OCI-LY3 (cell line): ENCODE measurements around the gene EFCAB8.

Source experiments
- H2AFZ ChIP-seq: fragments of 200-600, 300-600 bp; shearing (Covaris generic); 2 replicates; pipeline ENCODE4 v1.6.0; 2014; ENCODE audit warnings: antibody characterized with exemption, low read depth, low read length
- H3K27ac ChIP-seq: fragments of 200-600, 300-600 bp; sonication (generic); 2 replicates; pipeline ENCODE4 v1.5.1; 2014; ENCODE audit warnings: mild to moderate bottlenecking, low read length, moderate library complexity, mixed read lengths
- H3K27me3 ChIP-seq: fragments of 200-600, 300-600 bp; sonication (generic); 2 replicates; pipeline ENCODE4 v1.6.1; 2014; ENCODE audit warnings: low read depth, low read length, mixed read lengths
- H3K36me3 ChIP-seq: fragments of 200-600, 300-600 bp; sonication (generic); replicated peaks from 2 replicates; pipeline ENCODE3; 2014; ENCODE audit warnings: low read depth, low read length, mixed read lengths
- H3K4me1 ChIP-seq: fragments of 300-600, 200-600 bp; sonication (generic); 2 replicates; pipeline ENCODE4 v1.6.1; 2014; ENCODE audit warnings: low read length, mixed read lengths
- H3K4me2 ChIP-seq: fragments of 200-600, 300-600 bp; sonication (generic); 2 replicates; pipeline ENCODE4 v1.6.1; 2014; ENCODE audit warnings: low read length, mixed read lengths
- H3K4me3 ChIP-seq: fragments of 300-600, 200-600 bp; sonication (generic); 2 replicates; pipeline ENCODE4 v1.5.1; 2014; ENCODE audit warnings: antibody characterized with exemption, mild to moderate bottlenecking, low read length, moderate library complexity
- H3K79me2 ChIP-seq: fragments of 300-600, 200-600 bp; shearing (Covaris generic); 2 replicates; pipeline ENCODE4 v1.6.1; 2014; ENCODE audit warnings: mild to moderate bottlenecking, low read length, mixed read lengths
- H3K9ac ChIP-seq: fragments of 300-600, 200-600 bp; shearing (Covaris generic); 2 replicates; pipeline ENCODE4 v1.6.0; 2014; ENCODE audit warnings: mild to moderate bottlenecking, low read length, moderate library complexity
- H3K9me3 ChIP-seq: fragments of 200-600, 300-600 bp; shearing (Covaris generic); 2 replicates; pipeline ENCODE4 v1.6.1; 2014; ENCODE audit warnings: low read length, mixed read lengths; ENCODE audit not compliant: insufficient read depth
- H4K20me1 ChIP-seq: fragments of 200-600, 300-600 bp; sonication (generic); 2 replicates; pipeline ENCODE4 v1.6.1; 2016; ENCODE audit warnings: low read length, mixed read lengths; ENCODE audit not compliant: insufficient read depth
- CTCF ChIP-seq: fragments of 200-600, 300-600 bp; sonication (generic); IDR thresholded peaks from 2 replicates; pipeline ENCODE4 v1.5.1; 2014; ENCODE audit warnings: antibody characterized with exemption, low read length, low read depth
- EZH2phosphoT487 ChIP-seq: fragments of 200-600 bp; shearing (Covaris generic); IDR thresholded peaks from 2 replicates; pipeline ENCODE4 v1.6.1; 2018; ENCODE audit warnings: antibody characterized with exemption, mixed run types, low read depth

The EFCAB8 gene

GRCh38 chr20:32929162-32929561 lies 70.4 kb downstream of the EFCAB8 start:
- Histone ChIP-seq H3K4me1 (no peaks in the 10 kb centered on the region), H2AFZ (no peak overlapping the region), H3K36me3 (no peaks in the 10 kb centered on the region), H4K20me1 (no peaks in the 10 kb centered on the region), H3K79me2 (no peaks in the 10 kb centered on the region), H3K27ac (no peak overlapping the region), H3K4me3 (no peak overlapping the region), H3K4me2 (no peak overlapping the region), H3K27me3 (no peaks in the 10 kb centered on the region), H3K9ac (no peak overlapping the region), H3K9me3 (no peaks in the 10 kb centered on the region)
- TF ChIP-seq EZH2phosphoT487: no peak
- no peak for TF ChIP-seq CTCF

GRCh38 chr20:32930181-32930580 lies 71.5 kb downstream of the EFCAB8 start:
- no peak overlapping the region for H2AFZ ChIP-seq
- no peaks in the 10 kb centered on the region for H3K4me1 ChIP-seq
- H3K9ac ChIP-seq: no peak overlapping the region
- H3K4me3 ChIP-seq: no peak overlapping the region
- no peaks in the 10 kb centered on the region for H3K36me3 ChIP-seq
- no peaks in the 10 kb centered on the region for H3K27me3 ChIP-seq
- no peaks in the 10 kb centered on the region for H3K79me2 ChIP-seq
- no peak overlapping the region for H3K4me2 ChIP-seq
- no peak overlapping the region for H3K27ac ChIP-seq
- H4K20me1 ChIP-seq: no peaks in the 10 kb centered on the region
- no peak for TF ChIP-seq EZH2phosphoT487
- TF ChIP-seq CTCF: no peak
- no peaks in the 10 kb centered on the region for H3K9me3 ChIP-seq

- H3K9ac ChIP-seq: no peak overlapping the region
- H3K4me3 ChIP-seq: no peak overlapping the region
- no peak overlapping the region for H3K27ac ChIP-seq
- no peaks in the 10 kb centered on the region for H3K9me3 ChIP-seq
- no peaks in the 10 kb centered on the region for H4K20me1 ChIP-seq
- no peak for TF ChIP-seq EZH2phosphoT487
- TF ChIP-seq CTCF: no peak
- no peaks in the 10 kb centered on the region for H3K27me3 ChIP-seq
- no peaks in the 10 kb centered on the region for H3K36me3 ChIP-seq
- H3K4me1 ChIP-seq: no peaks in the 10 kb centered on the region
- no peak overlapping the region for H2AFZ ChIP-seq
- no peaks in the 10 kb centered on the region for H3K79me2 ChIP-seq
- no peak overlapping the region for H3K4me2 ChIP-seq
These were observed 72.0 kb downstream of the EFCAB8 start for GRCh38 chr20:32930701-32931100.

GRCh38 chr20:32934580-32934979 lies 75.9 kb downstream of the EFCAB8 start:
- Histone ChIP-seq H3K4me3 (no peak overlapping the region), H3K27me3 (no peaks in the 10 kb centered on the region), H3K79me2 (no peaks in the 10 kb centered on the region), H4K20me1 (no peaks in the 10 kb centered on the region), H3K27ac (no peak overlapping the region), H3K4me2 (no peak overlapping the region), H3K9me3 (no peaks in the 10 kb centered on the region), H3K4me1 (no peaks in the 10 kb centered on the region), H2AFZ (no peak overlapping the region), H3K9ac (no peak overlapping the region), H3K36me3 (no peaks in the 10 kb centered on the region)
- TF ChIP-seq CTCF (no peak), EZH2phosphoT487 (no peak)
